ENCODE measurements around the gene SPC24.

- TF ChIP-seq CTCF (IDR thresholded peaks at IDR 0.05) (peak; percentile 55 to 87 (median 76)), POLR2A (IDR thresholded peaks at IDR 0.05) (no peak), POLR2AphosphoS5 (IDR thresholded peaks at IDR 0.05; ENCODE audit: insufficient read depth in 1 of 2, low read depth in 1 of 2) (peak; percentile 71 to 88)
Observed at GRCh38 chr19:11137542-11138384, 17.8 kb downstream of the SPC24 start.

Data from vagina (tissue), 2 donors.